Measurements from ENCODE around the gene C6orf132.

The C6orf132 gene

GRCh38 chr6:42120895-42121865 lies 21.2 kb downstream of the C6orf132 start:
- TF ChIP-seq CTCF (IDR thresholded peaks at IDR 0.05; ENCODE audit: low read length) (no peak), EZH2 (IDR thresholded peaks at IDR 0.05; ENCODE audit: borderline replicate concordance, low read length) (no peak)
- Histone ChIP-seq H3K9me3 (ENCODE audit: low read length) (no peaks in the 10 kb centered on the region), H3K4me1 (ENCODE audit: insufficient read depth, low read length, severe bottlenecking) (no peaks in the 10 kb centered on the region), H2AFZ (ENCODE audit: low read length) (no peak overlapping the region), H3K9ac (ENCODE audit: low read length) (no peak overlapping the region), H3K4me2 (ENCODE audit: low read length) (no peak overlapping the region), H3K36me3 (ENCODE audit: insufficient read depth, low read length) (no peaks in the 10 kb centered on the region), H4K20me1 (ENCODE audit: insufficient read depth, low read length) (no peaks in the 10 kb centered on the region), H3K27ac (ENCODE audit: low read depth, low read length, poor library complexity, severe bottlenecking) (no peak overlapping the region), H3K4me3 (ENCODE audit: low read depth, low read length, poor library complexity, severe bottlenecking) (no peak overlapping the region), H3K9me2 (ENCODE audit: low read depth, low read length) (no peaks in the 10 kb centered on the region), H3K27me3 (ENCODE audit: insufficient read depth, low read length) (no peaks in the 10 kb centered on the region), H3F3A (ENCODE audit: insufficient read depth, low read length) (no peaks in the 10 kb centered on the region), H3K79me2 (ENCODE audit: insufficient read depth, low read length) (no peaks in the 10 kb centered on the region)

- H3K4me1 ChIP-seq (ENCODE audit: insufficient read depth, low read length, severe bottlenecking) = no peaks in the 10 kb centered on the region
- no peak overlapping the region for H2AFZ ChIP-seq (ENCODE audit: low read length)
Measured at GRCh38 chr6:42118162-42119001, 24.0 kb downstream of the C6orf132 start.

GRCh38 chr6:42117843-42118161 lies 24.6 kb downstream of the C6orf132 start:
- Histone ChIP-seq H3K9me3 (ENCODE audit: low read length) (no peaks in the 10 kb centered on the region), H3F3A (ENCODE audit: insufficient read depth, low read length) (no peaks in the 10 kb centered on the region), H3K4me2 (ENCODE audit: low read length) (no peak overlapping the region), H3K9me2 (ENCODE audit: low read depth, low read length) (no peaks in the 10 kb centered on the region), H3K4me3 (ENCODE audit: low read depth, low read length, poor library complexity, severe bottlenecking) (no peak overlapping the region), H4K20me1 (ENCODE audit: insufficient read depth, low read length) (no peaks in the 10 kb centered on the region), H3K4me1 (ENCODE audit: insufficient read depth, low read length, severe bottlenecking) (no peaks in the 10 kb centered on the region), H3K27ac (ENCODE audit: low read depth, low read length, poor library complexity, severe bottlenecking) (no peak overlapping the region), H2AFZ (ENCODE audit: low read length) (no peak overlapping the region), H3K36me3 (ENCODE audit: insufficient read depth, low read length) (no peaks in the 10 kb centered on the region), H3K79me2 (ENCODE audit: insufficient read depth, low read length) (no peaks in the 10 kb centered on the region), H3K27me3 (ENCODE audit: insufficient read depth, low read length) (no peaks in the 10 kb centered on the region), H3K9ac (ENCODE audit: low read length) (no peak overlapping the region)
- TF ChIP-seq CTCF (IDR thresholded peaks at IDR 0.05; ENCODE audit: low read length) (no peak), EZH2 (IDR thresholded peaks at IDR 0.05; ENCODE audit: borderline replicate concordance, low read length) (no peak)

More at GRCh38 chr6:42118162-42119001, 24.0 kb downstream of the C6orf132 start:
- H4K20me1 ChIP-seq (ENCODE audit: insufficient read depth, low read length) = no peaks in the 10 kb centered on the region
- no peak for TF ChIP-seq EZH2 (IDR thresholded peaks at IDR 0.05; ENCODE audit: borderline replicate concordance, low read length)
- no peak for TF ChIP-seq CTCF (IDR thresholded peaks at IDR 0.05; ENCODE audit: low read length)
- no peaks in the 10 kb centered on the region for H3K9me2 ChIP-seq (ENCODE audit: low read depth, low read length)
- H3K27ac ChIP-seq (ENCODE audit: low read depth, low read length, poor library complexity, severe bottlenecking) = no peak overlapping the region
- H3F3A ChIP-seq (ENCODE audit: insufficient read depth, low read length) = no peaks in the 10 kb centered on the region
- no peak overlapping the region for H3K4me2 ChIP-seq (ENCODE audit: low read length)
- no peak overlapping the region for H3K9ac ChIP-seq (ENCODE audit: low read length)
- no peaks in the 10 kb centered on the region for H3K9me3 ChIP-seq (ENCODE audit: low read length)
- H3K36me3 ChIP-seq (ENCODE audit: insufficient read depth, low read length) = no peaks in the 10 kb centered on the region
- H3K27me3 ChIP-seq (ENCODE audit: insufficient read depth, low read length) = no peaks in the 10 kb centered on the region
- no peak overlapping the region for H3K4me3 ChIP-seq (ENCODE audit: low read depth, low read length, poor library complexity, severe bottlenecking)
- H3K79me2 ChIP-seq (ENCODE audit: insufficient read depth, low read length) = no peaks in the 10 kb centered on the region

Data from OCI-LY1 (cell line).